HG03060 (cell line): Measurements from ENCODE around the gene PCDH15.

Experiments
- ATAC-seq: cut with Tn5 transposase; IDR thresholded peaks from one replicate; pipeline ENCODE4 v1.9.1; 2021; ENCODE audit warnings: low read depth, moderate number of reproducible peaks; ENCODE audit not compliant: unreplicated experiment

Gene PCDH15

GRCh38 chr10:54148508-54148907, 652.5 kb downstream of the PCDH15 start:
- ATAC-seq, result no peak

- no peak for ATAC-seq
Measured at GRCh38 chr10:54139819-54140428, 661.1 kb downstream of the PCDH15 start.

GRCh38 chr10:54137396-54137795, 663.6 kb downstream of the PCDH15 start:
- no peak for ATAC-seq

GRCh38 chr10:54133203-54133602, 667.8 kb downstream of the PCDH15 start:
- ATAC-seq, result no peak

GRCh38 chr10:54131833-54132232, 669.2 kb downstream of the PCDH15 start:
- ATAC-seq, result no peak

GRCh38 chr10:54130394-54130793, 670.6 kb downstream of the PCDH15 start:
- ATAC-seq, result no peak

GRCh38 chr10:54125098-54125747, 675.8 kb downstream of the PCDH15 start:
- ATAC-seq, result no peak

- ATAC-seq, result no peak
Measured at GRCh38 chr10:54124209-54124885, 676.7 kb downstream of the PCDH15 start.

GRCh38 chr10:54120806-54121205, 680.2 kb downstream of the PCDH15 start:
- ATAC-seq, result no peak

GRCh38 chr10:54108961-54109360, 692.1 kb downstream of the PCDH15 start:
- ATAC-seq, result no peak

- no peak for ATAC-seq
Measured at GRCh38 chr10:54096892-54097291, 704.1 kb downstream of the PCDH15 start.

GRCh38 chr10:54094321-54094720, 706.7 kb downstream of the PCDH15 start:
- ATAC-seq, result no peak

GRCh38 chr10:54091237-54091636, 709.8 kb downstream of the PCDH15 start:
- ATAC-seq, result no peak

- no peak for ATAC-seq
Measured at GRCh38 chr10:54081950-54082349, 719.1 kb downstream of the PCDH15 start.

- no peak for ATAC-seq
Measured at GRCh38 chr10:54067361-54067760, 733.7 kb downstream of the PCDH15 start.

- no peak for ATAC-seq
Measured at GRCh38 chr10:54066646-54067045, 734.4 kb downstream of the PCDH15 start.

GRCh38 chr10:54065106-54065505, 735.9 kb downstream of the PCDH15 start:
- no peak for ATAC-seq

- no peak for ATAC-seq
Measured at GRCh38 chr10:54064215-54064614, 736.8 kb downstream of the PCDH15 start.

- ATAC-seq, result no peak
Measured at GRCh38 chr10:54063514-54063913, 737.5 kb downstream of the PCDH15 start.

- ATAC-seq, result no peak
Measured at GRCh38 chr10:54060572-54060971, 740.5 kb downstream of the PCDH15 start.

GRCh38 chr10:54057357-54057756, 743.7 kb downstream of the PCDH15 start:
- ATAC-seq, result no peak

GRCh38 chr10:54026340-54026739, 774.7 kb downstream of the PCDH15 start:
- ATAC-seq, result no peak
